Chondrocyte (in vitro differentiated cells): ENCODE data around the gene RGMA. TPM values are rescaled to one million over a fixed set of nuclear protein-coding genes. Genes with fewer than 3 reads are reported as not detected.
A peak's percentile ranks its signal among the peaks of the same experiment; 100 is the strongest.

Experiments used
- DNase-seq: peaks from one replicate; pipeline ENCODE4 v3.0.0; 2021; ENCODE audit warnings: mixed read lengths, low spot score
- H3K27ac Mint-ChIP-seq: one replicate; pipeline ENCODE4 v1.8.0; 2021; ENCODE audit warnings: mild to moderate bottlenecking, moderate library complexity, mixed read lengths; ENCODE audit not compliant: unreplicated experiment
- H3K27me3 Mint-ChIP-seq: 2 replicates; pipeline ENCODE4 v1.8.0; 2021; ENCODE audit warnings: low read depth, mixed read lengths
- H3K36me3 Mint-ChIP-seq: 2 replicates; pipeline ENCODE4 v1.8.0; 2021; ENCODE audit warnings: low read depth, mixed read lengths
- H3K4me1 Mint-ChIP-seq: 2 replicates; pipeline ENCODE4 v1.8.0; 2021; ENCODE audit warnings: low read depth, mild to moderate bottlenecking, mixed read lengths
- H3K4me3 Mint-ChIP-seq: one replicate; pipeline ENCODE4 v1.8.0; 2021; ENCODE audit warnings: mild to moderate bottlenecking, moderate library complexity, mixed read lengths; ENCODE audit not compliant: unreplicated experiment
- H3K9me3 Mint-ChIP-seq: 2 replicates; pipeline ENCODE4 v1.8.0; 2021; ENCODE audit warnings: low read depth, mixed read lengths
- CTCF ChIP-seq: fragments of 200-600 bp; sonication (generic); IDR thresholded peaks from 2 replicates; pipeline ENCODE4 v1.5.0; 2021; ENCODE audit warnings: antibody characterized with exemption, mild to moderate bottlenecking, moderate library complexity
- total RNA-seq: library from RNA; stranded (reverse); gene quantifications from 3 replicates; pipeline ENCODE4 v1.2.1, GENCODE V29; 2021

The RGMA gene
- total RNA-seq, 1 donor from 2014 or later = 13.0 TPM

- Mint-ChIP-seq H3K27ac (peak overlapping the region; percentile 57), H3K36me3 (peaks cover 4% of the 10 kb centered on the region), H3K4me1 (peaks cover 52% of the 10 kb centered on the region), H3K27me3 (no peaks in the 10 kb centered on the region), H3K4me3 (no peak overlapping the region), H3K9me3 (no peaks in the 10 kb centered on the region)
- no peak for DNase-seq
- no peak for TF ChIP-seq CTCF
These were observed 21.3 kb downstream of the RGMA start for GRCh38 chr15:93067649-93068085.

GRCh38 chr15:93066834-93067648, 22.0 kb downstream of the RGMA start:
- Mint-ChIP-seq H3K4me1 (peaks cover 57% of the 10 kb centered on the region), H3K27me3 (no peaks in the 10 kb centered on the region), H3K27ac (peak overlapping the region; percentile 57), H3K36me3 (peaks cover 4% of the 10 kb centered on the region), H3K4me3 (no peak overlapping the region), H3K9me3 (no peaks in the 10 kb centered on the region)
- no peak for DNase-seq
- TF ChIP-seq CTCF = peak; percentile 19

GRCh38 chr15:93066224-93066681, 22.8 kb downstream of the RGMA start:
- H3K36me3 Mint-ChIP-seq = peaks cover 4% of the 10 kb centered on the region
- peaks cover 57% of the 10 kb centered on the region for H3K4me1 Mint-ChIP-seq

GRCh38 chr15:93065641-93066045, 23.4 kb downstream of the RGMA start:
- H3K4me1 Mint-ChIP-seq = peaks cover 51% of the 10 kb centered on the region
- no peak for TF ChIP-seq CTCF
- no peaks in the 10 kb centered on the region for H3K9me3 Mint-ChIP-seq
- H3K36me3 Mint-ChIP-seq = peaks cover 4% of the 10 kb centered on the region
- no peak overlapping the region for H3K4me3 Mint-ChIP-seq
- no peak for DNase-seq
- no peaks in the 10 kb centered on the region for H3K27me3 Mint-ChIP-seq
- H3K27ac Mint-ChIP-seq = no peak overlapping the region

More at GRCh38 chr15:93066224-93066681, 22.8 kb downstream of the RGMA start:
- peak overlapping the region; percentile 47 for H3K27ac Mint-ChIP-seq
- no peaks in the 10 kb centered on the region for H3K27me3 Mint-ChIP-seq
- no peak for TF ChIP-seq CTCF
- DNase-seq = no peak
- no peak overlapping the region for H3K4me3 Mint-ChIP-seq
- no peaks in the 10 kb centered on the region for H3K9me3 Mint-ChIP-seq

GRCh38 chr15:93063796-93064690, 25.0 kb downstream of the RGMA start:
- no peak for TF ChIP-seq CTCF
- Mint-ChIP-seq H3K4me1 (peaks cover 39% of the 10 kb centered on the region), H3K9me3 (no peaks in the 10 kb centered on the region), H3K4me3 (no peak overlapping the region), H3K27ac (no peak overlapping the region), H3K27me3 (no peaks in the 10 kb centered on the region), H3K36me3 (peaks cover 4% of the 10 kb centered on the region)
- no peak for DNase-seq
